ENCODE data around the gene CACNA1A.

Gene CACNA1A

GRCh38 chr19:13484166-13484565 is 22.1 kb downstream of the CACNA1A start:
- Histone ChIP-seq H3K79me1 (replicated peaks; ENCODE audit: low read length, poor library complexity, severe bottlenecking) (no peaks in the 10 kb centered on the region), H2BK12ac (ENCODE audit: low read length in 2 of 2) (no peak overlapping the region), H3K36me3 (ENCODE audit: control insufficient read depth in 1 of 2, insufficient read depth in 2 of 2, low read depth in 1 of 2, low read length in 2 of 2) (peaks cover 0 to under 1% of the 10 kb centered on the region in 2 experiments), H3K23ac (ENCODE audit: low read length in 2 of 2) (no peak overlapping the region), H2BK15ac (ENCODE audit: low read depth, poor library complexity, severe bottlenecking) (no peak overlapping the region), H3K14ac (ENCODE audit: low read length in 2 of 2) (no peak overlapping the region), H4K8ac (ENCODE audit: low read length) (no peak overlapping the region), H3K9me3 (ENCODE audit: control insufficient read depth, low read length) (no peaks in the 10 kb centered on the region), H3K27ac (ENCODE audit: low read length, poor library complexity, severe bottlenecking) (no peak overlapping the region), H4K91ac (ENCODE audit: low read length) (no peak overlapping the region), H3K18ac (ENCODE audit: low read depth in 1 of 2, low read length in 2 of 2) (no peak overlapping the region), H3K4ac (ENCODE audit: low read depth in 1 of 2, low read length in 2 of 2) (no peak overlapping the region), H3K27me3 (ENCODE audit: control insufficient read depth in 1 of 2, insufficient read depth in 1 of 2, low read length in 2 of 2) (no peaks in the 10 kb centered on the region), H2BK5ac (ENCODE audit: low read depth, low read length, poor library complexity, severe bottlenecking) (no peak overlapping the region), H3K4me3 (ENCODE audit: insufficient read depth in 1 of 2, low read depth in 1 of 2, low read length in 2 of 2) (no peak overlapping the region), H3K4me1 (ENCODE audit: control insufficient read depth, insufficient read depth, low read depth, low read length) (no peaks in the 10 kb centered on the region), H2BK120ac (ENCODE audit: low read depth, low read length) (no peak overlapping the region), H3K9ac (ENCODE audit: low read length) (no peak overlapping the region), H3K4me2 (ENCODE audit: low read length, poor library complexity, severe bottlenecking) (no peak overlapping the region), H2AFZ (ENCODE audit: low read depth, low read length) (no peak overlapping the region), H2AK5ac (ENCODE audit: low read length, severe bottlenecking) (no peak overlapping the region)
- no peak for DNase-seq
- WGBS: no CpG with 5 or more reads among the region's 1 CpG

GRCh38 chr19:13483215-13483614 is 23.1 kb downstream of the CACNA1A start:
- WGBS: 45% methylated on average over 3 of the region's 5 CpGs

GRCh38 chr19:13478576-13478975 is 27.7 kb downstream of the CACNA1A start:
- H3K4me2 ChIP-seq (ENCODE audit: low read length, poor library complexity, severe bottlenecking): no peak overlapping the region
- H2BK120ac ChIP-seq (ENCODE audit: low read depth, low read length): no peak overlapping the region
- H3K4ac ChIP-seq (ENCODE audit: low read depth in 1 of 2, low read length in 2 of 2): no peak overlapping the region
- no peaks in the 10 kb centered on the region for H3K4me1 ChIP-seq (ENCODE audit: control insufficient read depth, insufficient read depth, low read depth, low read length)
- no peak for DNase-seq
- no peak overlapping the region for H2AK5ac ChIP-seq (ENCODE audit: low read length, severe bottlenecking)
- no peaks in the 10 kb centered on the region for H3K27me3 ChIP-seq (ENCODE audit: control insufficient read depth in 1 of 2, insufficient read depth in 1 of 2, low read length in 2 of 2)
- H3K9me3 ChIP-seq (ENCODE audit: control insufficient read depth, low read length): peaks cover 17% of the 10 kb centered on the region
- H2BK5ac ChIP-seq (ENCODE audit: low read depth, low read length, poor library complexity, severe bottlenecking): no peak overlapping the region
- H2BK12ac ChIP-seq (ENCODE audit: low read length in 2 of 2): no peak overlapping the region
- no peak overlapping the region for H2BK15ac ChIP-seq (ENCODE audit: low read depth, poor library complexity, severe bottlenecking)
- no peak overlapping the region for H3K18ac ChIP-seq (ENCODE audit: low read depth in 1 of 2, low read length in 2 of 2)
- 87% methylated on average over 2 of the region's 2 CpGs for WGBS
- H3K9ac ChIP-seq (ENCODE audit: low read length): no peak overlapping the region
- no peak overlapping the region for H2AFZ ChIP-seq (ENCODE audit: low read depth, low read length)
- H4K8ac ChIP-seq (ENCODE audit: low read length): no peak overlapping the region
- no peak overlapping the region for H3K14ac ChIP-seq (ENCODE audit: low read length in 2 of 2)
- no peak overlapping the region for H3K23ac ChIP-seq (ENCODE audit: low read length in 2 of 2)
- H4K91ac ChIP-seq (ENCODE audit: low read length): no peak overlapping the region
- H3K27ac ChIP-seq (ENCODE audit: low read length, poor library complexity, severe bottlenecking): no peak overlapping the region
- no peak overlapping the region for H3K4me3 ChIP-seq (ENCODE audit: insufficient read depth in 1 of 2, low read depth in 1 of 2, low read length in 2 of 2)
- no peaks in the 10 kb centered on the region for H3K79me1 ChIP-seq (replicated peaks; ENCODE audit: low read length, poor library complexity, severe bottlenecking)
- H3K36me3 ChIP-seq (ENCODE audit: control insufficient read depth in 1 of 2, insufficient read depth in 2 of 2, low read depth in 1 of 2, low read length in 2 of 2): peaks cover 0 to 22% of the 10 kb centered on the region in 2 experiments

More at GRCh38 chr19:13483215-13483614, 23.1 kb downstream of the CACNA1A start:
- Histone ChIP-seq H3K9ac (ENCODE audit: low read length) (no peak overlapping the region), H3K18ac (ENCODE audit: low read depth in 1 of 2, low read length in 2 of 2) (no peak overlapping the region), H2BK5ac (ENCODE audit: low read depth, low read length, poor library complexity, severe bottlenecking) (no peak overlapping the region), H2AFZ (ENCODE audit: low read depth, low read length) (no peak overlapping the region), H3K36me3 (ENCODE audit: control insufficient read depth in 1 of 2, insufficient read depth in 2 of 2, low read depth in 1 of 2, low read length in 2 of 2) (peaks cover 0 to 5% of the 10 kb centered on the region in 2 experiments), H3K27ac (ENCODE audit: low read length, poor library complexity, severe bottlenecking) (no peak overlapping the region), H3K4me3 (ENCODE audit: insufficient read depth in 1 of 2, low read depth in 1 of 2, low read length in 2 of 2) (no peak overlapping the region), H3K79me1 (replicated peaks; ENCODE audit: low read length, poor library complexity, severe bottlenecking) (no peaks in the 10 kb centered on the region), H2BK12ac (ENCODE audit: low read length in 2 of 2) (no peak overlapping the region), H3K4ac (ENCODE audit: low read depth in 1 of 2, low read length in 2 of 2) (no peak overlapping the region), H3K27me3 (ENCODE audit: control insufficient read depth in 1 of 2, insufficient read depth in 1 of 2, low read length in 2 of 2) (no peaks in the 10 kb centered on the region), H3K23ac (ENCODE audit: low read length in 2 of 2) (no peak overlapping the region), H3K4me1 (ENCODE audit: control insufficient read depth, insufficient read depth, low read depth, low read length) (no peaks in the 10 kb centered on the region), H2BK15ac (ENCODE audit: low read depth, poor library complexity, severe bottlenecking) (no peak overlapping the region), H4K91ac (ENCODE audit: low read length) (no peak overlapping the region), H3K9me3 (ENCODE audit: control insufficient read depth, low read length) (no peaks in the 10 kb centered on the region), H3K14ac (ENCODE audit: low read length in 2 of 2) (no peak overlapping the region), H3K4me2 (ENCODE audit: low read length, poor library complexity, severe bottlenecking) (no peak overlapping the region), H2AK5ac (ENCODE audit: low read length, severe bottlenecking) (no peak overlapping the region), H4K8ac (ENCODE audit: low read length) (no peak overlapping the region), H2BK120ac (ENCODE audit: low read depth, low read length) (no peak overlapping the region)
- no peak for DNase-seq

GRCh38 chr19:13476071-13476470 is 30.2 kb downstream of the CACNA1A start:
- Histone ChIP-seq H2BK5ac (ENCODE audit: low read depth, low read length, poor library complexity, severe bottlenecking) (no peak overlapping the region), H2BK120ac (ENCODE audit: low read depth, low read length) (no peak overlapping the region), H3K4me1 (ENCODE audit: control insufficient read depth, insufficient read depth, low read depth, low read length) (no peaks in the 10 kb centered on the region), H3K4me2 (ENCODE audit: low read length, poor library complexity, severe bottlenecking) (no peak overlapping the region), H3K4ac (ENCODE audit: low read depth in 1 of 2, low read length in 2 of 2) (no peak overlapping the region), H3K79me1 (replicated peaks; ENCODE audit: low read length, poor library complexity, severe bottlenecking) (no peaks in the 10 kb centered on the region), H3K9me3 (ENCODE audit: control insufficient read depth, low read length) (peaks cover 17% of the 10 kb centered on the region), H4K91ac (ENCODE audit: low read length) (no peak overlapping the region), H3K36me3 (ENCODE audit: control insufficient read depth in 1 of 2, insufficient read depth in 2 of 2, low read depth in 1 of 2, low read length in 2 of 2) (peaks cover 0 to 22% of the 10 kb centered on the region in 2 experiments), H3K4me3 (ENCODE audit: insufficient read depth in 1 of 2, low read depth in 1 of 2, low read length in 2 of 2) (no peak overlapping the region), H3K9ac (ENCODE audit: low read length) (no peak overlapping the region), H2BK15ac (ENCODE audit: low read depth, poor library complexity, severe bottlenecking) (no peak overlapping the region), H2AK5ac (ENCODE audit: low read length, severe bottlenecking) (no peak overlapping the region), H3K27ac (ENCODE audit: low read length, poor library complexity, severe bottlenecking) (no peak overlapping the region), H3K18ac (ENCODE audit: low read depth in 1 of 2, low read length in 2 of 2) (no peak overlapping the region), H3K23ac (ENCODE audit: low read length in 2 of 2) (no peak overlapping the region), H3K27me3 (ENCODE audit: control insufficient read depth in 1 of 2, insufficient read depth in 1 of 2, low read length in 2 of 2) (no peaks in the 10 kb centered on the region), H2BK12ac (ENCODE audit: low read length in 2 of 2) (no peak overlapping the region), H2AFZ (ENCODE audit: low read depth, low read length) (no peak overlapping the region), H3K14ac (ENCODE audit: low read length in 2 of 2) (no peak overlapping the region), H4K8ac (ENCODE audit: low read length) (no peak overlapping the region)
- 39% methylated on average over 1 of the region's 1 CpG for WGBS
- DNase-seq: no peak

All from mesenchymal stem cell (in vitro differentiated cells and primary cell).